ENCODE measurements around the gene SCRN3.
"Not testable (repeated sequence)": the region's sequence is repeated elsewhere in the genome, so short reads cannot be mapped to it uniquely, and the experiment has no call there.

SCRN3 gene, protein sequence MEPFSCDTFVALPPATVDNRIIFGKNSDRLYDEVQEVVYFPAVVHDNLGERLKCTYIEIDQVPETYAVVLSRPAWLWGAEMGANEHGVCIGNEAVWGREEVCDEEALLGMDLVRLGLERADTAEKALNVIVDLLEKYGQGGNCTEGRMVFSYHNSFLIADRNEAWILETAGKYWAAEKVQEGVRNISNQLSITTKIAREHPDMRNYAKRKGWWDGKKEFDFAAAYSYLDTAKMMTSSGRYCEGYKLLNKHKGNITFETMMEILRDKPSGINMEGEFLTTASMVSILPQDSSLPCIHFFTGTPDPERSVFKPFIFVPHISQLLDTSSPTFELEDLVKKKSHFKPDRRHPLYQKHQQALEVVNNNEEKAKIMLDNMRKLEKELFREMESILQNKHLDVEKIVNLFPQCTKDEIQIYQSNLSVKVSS

GRCh38 chr2:174395284-174395968 is at the start of gene SCRN3:
SCRN3 (plus strand) TSS chr2:174395730; CDS start chr2:174398284, 2,554 bp downstream.
- DNase-seq (ENCODE audit: low read depth, low spot score): peak; percentile 90
- no peaks in the 10 kb centered on the region for H3K36me3 ChIP-seq (ENCODE audit: control insufficient read depth, insufficient read depth, low read length)
- no peaks in the 10 kb centered on the region for H3K4me1 ChIP-seq (ENCODE audit: control insufficient read depth, insufficient read depth, low read length)
- no peak within 1 kb of the TSS for H3K27ac ChIP-seq (ENCODE audit: low read length)
- peak within 1 kb of the TSS; percentile 80; the same call in 1 of the 2 replicates for H3K4me3 ChIP-seq (ENCODE audit: low read length)
- no peaks in the 10 kb centered on the region for H3K9me3 ChIP-seq (ENCODE audit: control insufficient read depth, insufficient read depth, low read length)
- no CpG with 5 or more reads among the region's 35 CpGs for WGBS (ENCODE audit: insufficient coverage, insufficient read length)
- H3K27me3 ChIP-seq (ENCODE audit: control insufficient read depth, insufficient read depth, low read length): no peaks in the 10 kb centered on the region

- no peaks in the 10 kb centered on the region for H3K4me1 ChIP-seq (ENCODE audit: control insufficient read depth, insufficient read depth, low read length)
- no peaks in the 10 kb centered on the region; the same call in 1 of the 2 replicates for H3K36me3 ChIP-seq (ENCODE audit: control insufficient read depth, insufficient read depth, low read length)
- no peaks in the 10 kb centered on the region for H3K9me3 ChIP-seq (ENCODE audit: control insufficient read depth, insufficient read depth, low read length)
- no peak for DNase-seq (ENCODE audit: low read depth, low spot score)
- H3K27me3 ChIP-seq (ENCODE audit: control insufficient read depth, insufficient read depth, low read length): no peaks in the 10 kb centered on the region
- no peak overlapping the region for H3K27ac ChIP-seq (ENCODE audit: low read length)
- H3K4me3 ChIP-seq (ENCODE audit: low read length): no peak overlapping the region
- 100% methylated on average over 1 of the region's 2 CpGs for WGBS (ENCODE audit: insufficient coverage, insufficient read length)
Measured at GRCh38 chr2:174350018-174350417, 45.5 kb upstream of the SCRN3 start.

DNA sequence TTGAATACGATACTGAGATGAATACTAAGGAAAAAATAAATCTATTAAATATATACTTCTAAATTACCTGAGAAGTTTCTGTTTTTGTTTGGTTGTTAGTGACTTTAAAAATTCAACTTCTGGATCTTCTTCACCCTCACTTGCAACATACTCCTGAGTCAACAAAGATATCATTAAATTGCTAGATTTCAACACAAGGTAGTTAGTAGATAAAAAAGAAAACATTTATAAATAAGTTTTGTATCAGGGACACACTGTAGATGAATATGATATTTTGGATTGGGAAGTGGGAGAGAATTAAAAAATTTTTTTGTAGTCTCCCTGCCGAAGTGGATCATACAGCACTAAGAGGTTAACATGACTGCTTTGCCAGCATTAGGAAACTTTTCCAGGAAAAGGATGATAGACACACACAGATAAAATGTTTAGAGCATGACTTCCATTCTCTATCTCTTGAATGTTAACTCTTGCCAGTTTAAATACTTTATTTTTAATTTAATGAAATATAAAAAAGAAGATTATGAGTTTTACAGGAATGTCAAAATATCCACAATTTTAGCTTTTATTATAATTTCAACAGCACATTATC is 44.8 kb upstream of the SCRN3 start:
- H3K27me3 ChIP-seq (ENCODE audit: control insufficient read depth, insufficient read depth, low read length): no peaks in the 10 kb centered on the region
- no peaks in the 10 kb centered on the region for H3K9me3 ChIP-seq (ENCODE audit: control insufficient read depth, insufficient read depth, low read length)
- no peaks in the 10 kb centered on the region for H3K4me1 ChIP-seq (ENCODE audit: control insufficient read depth, insufficient read depth, low read length)
- no peak overlapping the region for H3K27ac ChIP-seq (ENCODE audit: low read length)
- no peaks in the 10 kb centered on the region; the same call in 1 of the 2 replicates for H3K36me3 ChIP-seq (ENCODE audit: control insufficient read depth, insufficient read depth, low read length)
- H3K4me3 ChIP-seq (ENCODE audit: low read length): no peak overlapping the region
- no CpG with 5 or more reads among the region's 2 CpGs for WGBS (ENCODE audit: insufficient coverage, insufficient read length)
- no peak for DNase-seq (ENCODE audit: low read depth, low spot score)

- no peak overlapping the region for H3K27ac ChIP-seq (ENCODE audit: low read length)
- no peaks in the 10 kb centered on the region for H3K9me3 ChIP-seq (ENCODE audit: control insufficient read depth, insufficient read depth, low read length)
- no peaks in the 10 kb centered on the region for H3K4me1 ChIP-seq (ENCODE audit: control insufficient read depth, insufficient read depth, low read length)
- no peak for DNase-seq (ENCODE audit: low read depth, low spot score)
- no peaks in the 10 kb centered on the region; the same call in 1 of the 2 replicates for H3K36me3 ChIP-seq (ENCODE audit: control insufficient read depth, insufficient read depth, low read length)
- no peaks in the 10 kb centered on the region for H3K27me3 ChIP-seq (ENCODE audit: control insufficient read depth, insufficient read depth, low read length)
- no peak overlapping the region for H3K4me3 ChIP-seq (ENCODE audit: low read length)
- WGBS (ENCODE audit: insufficient coverage, insufficient read length): no CpG with 5 or more reads among the region's 1 CpG
Measured at GRCh38 chr2:174353004-174353403, 42.5 kb upstream of the SCRN3 start.

- Histone ChIP-seq H3K4me3 (ENCODE audit: low read length) (no peak overlapping the region), H3K4me1 (ENCODE audit: control insufficient read depth, insufficient read depth, low read length) (no peaks in the 10 kb centered on the region), H3K36me3 (ENCODE audit: control insufficient read depth, insufficient read depth, low read length) (no peaks in the 10 kb centered on the region), H3K27ac (ENCODE audit: low read length) (no peak overlapping the region), H3K27me3 (ENCODE audit: control insufficient read depth, insufficient read depth, low read length) (no peaks in the 10 kb centered on the region), H3K9me3 (ENCODE audit: control insufficient read depth, insufficient read depth, low read length) (no peaks in the 10 kb centered on the region)
- no CpG with 5 or more reads among the region's 2 CpGs for WGBS (ENCODE audit: insufficient coverage, insufficient read length)
- no peak for DNase-seq (ENCODE audit: low read depth, low spot score)
Measured at GRCh38 chr2:174356347-174356746, 39.2 kb upstream of the SCRN3 start.

- H3K36me3 ChIP-seq (ENCODE audit: control insufficient read depth, insufficient read depth, low read length); H3K4me1 ChIP-seq (ENCODE audit: control insufficient read depth, insufficient read depth, low read length); H3K27ac ChIP-seq (ENCODE audit: low read length); H3K27me3 ChIP-seq (ENCODE audit: control insufficient read depth, insufficient read depth, low read length); H3K9me3 ChIP-seq (ENCODE audit: control insufficient read depth, insufficient read depth, low read length); DNase-seq (ENCODE audit: low read depth, low spot score); H3K4me3 ChIP-seq (ENCODE audit: low read length): not testable (repeated sequence)
- no CpG with 5 or more reads among the region's 4 CpGs for WGBS (ENCODE audit: insufficient coverage, insufficient read length)
Measured at GRCh38 chr2:174359663-174360062, 35.9 kb upstream of the SCRN3 start.

DNA sequence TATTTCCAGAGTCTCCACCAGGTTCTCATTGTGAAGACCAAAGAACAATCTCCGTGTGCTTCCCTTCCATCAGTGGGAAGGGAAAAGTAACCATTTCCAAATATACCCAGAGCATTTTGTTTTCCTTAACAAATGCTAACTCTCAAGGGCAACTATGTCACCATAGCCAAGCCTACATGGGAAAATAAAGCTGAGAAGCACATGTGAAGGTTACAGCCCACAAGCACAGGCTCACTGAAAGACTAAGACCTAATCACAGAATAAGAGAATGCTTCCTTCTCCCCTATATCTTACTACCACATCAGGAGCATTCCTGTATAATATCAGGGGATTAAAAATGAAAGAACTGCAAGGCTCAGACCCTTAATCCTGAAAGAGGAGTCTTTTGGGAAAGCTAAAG is 32.6 kb upstream of the SCRN3 start:
- no CpG with 5 or more reads among the region's 1 CpG for WGBS (ENCODE audit: insufficient coverage, insufficient read length)

GRCh38 chr2:174363492-174364225 is 31.9 kb upstream of the SCRN3 start:
- DNase-seq (ENCODE audit: low read depth, low spot score); H3K9me3 ChIP-seq (ENCODE audit: control insufficient read depth, insufficient read depth, low read length); H3K27ac ChIP-seq (ENCODE audit: low read length); H3K4me3 ChIP-seq (ENCODE audit: low read length); H3K4me1 ChIP-seq (ENCODE audit: control insufficient read depth, insufficient read depth, low read length); H3K36me3 ChIP-seq (ENCODE audit: control insufficient read depth, insufficient read depth, low read length); H3K27me3 ChIP-seq (ENCODE audit: control insufficient read depth, insufficient read depth, low read length): not testable (repeated sequence)
- WGBS (ENCODE audit: insufficient coverage, insufficient read length): no CpG with 5 or more reads among the region's 6 CpGs

More for the DNA sequence above, 32.6 kb upstream of the SCRN3 start:
- Histone ChIP-seq H3K27me3 (ENCODE audit: control insufficient read depth, insufficient read depth, low read length) (no peaks in the 10 kb centered on the region), H3K9me3 (ENCODE audit: control insufficient read depth, insufficient read depth, low read length) (peaks cover 2% of the 10 kb centered on the region; the same call in 1 of the 2 replicates), H3K4me3 (ENCODE audit: low read length) (no peak overlapping the region), H3K27ac (ENCODE audit: low read length) (no peak overlapping the region), H3K4me1 (ENCODE audit: control insufficient read depth, insufficient read depth, low read length) (no peaks in the 10 kb centered on the region), H3K36me3 (ENCODE audit: control insufficient read depth, insufficient read depth, low read length) (no peaks in the 10 kb centered on the region)
- no peak for DNase-seq (ENCODE audit: low read depth, low spot score)

DNA sequence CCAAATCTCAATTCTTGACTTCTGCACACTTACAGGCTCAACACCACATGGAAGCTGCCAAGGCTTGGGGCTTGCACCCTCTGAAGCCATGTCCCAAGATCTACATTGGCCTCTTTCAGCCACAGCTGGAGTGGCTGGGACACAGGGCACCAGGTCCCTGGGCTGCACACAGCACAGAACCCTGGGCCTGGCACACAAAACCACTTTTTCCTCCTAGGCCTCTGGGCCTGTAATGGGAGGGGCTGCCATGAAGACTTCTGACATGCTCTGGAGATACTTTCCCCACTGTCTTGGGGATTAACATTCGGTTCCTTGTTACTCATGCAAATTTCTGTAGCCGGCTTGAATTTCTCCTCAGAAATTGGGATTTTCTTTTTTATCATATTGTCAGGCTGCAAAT is 30.9 kb upstream of the SCRN3 start:
- no peaks in the 10 kb centered on the region for H3K27me3 ChIP-seq (ENCODE audit: control insufficient read depth, insufficient read depth, low read length)
- peaks cover 2% of the 10 kb centered on the region; the same call in 1 of the 2 replicates for H3K9me3 ChIP-seq (ENCODE audit: control insufficient read depth, insufficient read depth, low read length)
- no peaks in the 10 kb centered on the region for H3K36me3 ChIP-seq (ENCODE audit: control insufficient read depth, insufficient read depth, low read length)
- DNase-seq (ENCODE audit: low read depth, low spot score): no peak
- H3K4me3 ChIP-seq (ENCODE audit: low read length): no peak overlapping the region
- no peak overlapping the region for H3K27ac ChIP-seq (ENCODE audit: low read length)
- no peaks in the 10 kb centered on the region for H3K4me1 ChIP-seq (ENCODE audit: control insufficient read depth, insufficient read depth, low read length)
- WGBS (ENCODE audit: insufficient coverage, insufficient read length): no CpG with 5 or more reads among the region's 2 CpGs

- WGBS (ENCODE audit: insufficient coverage, insufficient read length): no CpG with 5 or more reads among the region's 2 CpGs
- no peak overlapping the region for H3K4me3 ChIP-seq (ENCODE audit: low read length)
Measured at GRCh38 chr2:174365571-174365970, 30.0 kb upstream of the SCRN3 start.

More at GRCh38 chr2:174365571-174365970, 30.0 kb upstream of the SCRN3 start:
- H3K9me3 ChIP-seq (ENCODE audit: control insufficient read depth, insufficient read depth, low read length): peaks cover 2% of the 10 kb centered on the region; the same call in 1 of the 2 replicates
- no peak overlapping the region for H3K27ac ChIP-seq (ENCODE audit: low read length)
- no peaks in the 10 kb centered on the region for H3K27me3 ChIP-seq (ENCODE audit: control insufficient read depth, insufficient read depth, low read length)
- H3K4me1 ChIP-seq (ENCODE audit: control insufficient read depth, insufficient read depth, low read length): no peaks in the 10 kb centered on the region
- no peaks in the 10 kb centered on the region for H3K36me3 ChIP-seq (ENCODE audit: control insufficient read depth, insufficient read depth, low read length)
- DNase-seq (ENCODE audit: low read depth, low spot score): no peak
